Measurements from ENCODE around the gene KDM1B. TPM values are rescaled to one million over a fixed set of nuclear protein-coding genes. Genes with fewer than 3 reads are reported as not detected.

KDM1B gene
- total and polyA plus RNA-seq, 2 donors (not counting 3 experiments of a cell fraction or from before 2014, with no cell fraction given), result 3.0 to 10.8 TPM

DNA sequence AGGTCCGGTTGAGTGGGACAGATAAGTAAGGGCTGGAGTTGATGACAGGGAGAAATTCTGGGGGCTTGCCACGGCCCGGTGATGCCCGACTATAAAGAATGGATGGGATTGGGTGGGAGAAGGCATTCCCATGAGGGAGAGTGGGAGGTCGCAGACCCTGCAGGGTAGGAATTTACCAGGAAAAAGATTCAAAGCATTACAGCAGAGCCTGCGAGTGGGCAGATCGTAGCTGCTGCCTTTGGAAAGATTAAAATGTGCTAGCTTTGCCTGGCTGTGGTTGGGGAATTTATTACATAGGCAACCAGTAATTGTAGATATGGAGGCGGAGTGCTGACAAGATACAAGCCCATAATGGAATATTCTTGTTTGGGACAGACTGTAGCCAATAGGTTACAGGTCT lies 49.5 kb downstream of the KDM1B start:
- Histone ChIP-seq H4K20me1 (replicated peaks; ENCODE audit: control insufficient read depth, extremely low read depth, insufficient read depth, low read length) (no peaks in the 10 kb centered on the region), H3K4me3 (replicated peaks in 1 of 3; ENCODE audit: insufficient read depth in 1 of 3, low read depth in 1 of 3, low read length in 3 of 3) (no peak overlapping the region), H3K79me2 (ENCODE audit: control insufficient read depth, insufficient read depth, low read length) (no peaks in the 10 kb centered on the region), H2AFZ (ENCODE audit: low read depth, low read length) (no peak overlapping the region), H3K27me3 (ENCODE audit: control insufficient read depth in 2 of 2, insufficient read depth in 2 of 2, low read length in 2 of 2) (no peaks in the 10 kb centered on the region), H3K27ac (ENCODE audit: insufficient read depth, low read depth, low read length) (no peak overlapping the region), H3K4me2 (ENCODE audit: insufficient read depth, low read length) (no peak overlapping the region), H3K9me3 (replicated peaks; ENCODE audit: control insufficient read depth, insufficient read depth, low read length) (no peaks in the 10 kb centered on the region), H3K36me3 (ENCODE audit: control insufficient read depth in 2 of 2, extremely low read depth in 1 of 2, insufficient read depth in 2 of 2, low read length in 2 of 2) (no peaks in the 10 kb centered on the region), H3K4me1 (ENCODE audit: control insufficient read depth, extremely low read depth, insufficient read depth, low read length) (no peaks in the 10 kb centered on the region), H3K9me1 (replicated peaks; ENCODE audit: control insufficient read depth, extremely low read depth, insufficient read depth, low read length) (no peaks in the 10 kb centered on the region), H3K9ac (replicated peaks; ENCODE audit: extremely low read depth, insufficient read depth, low read length) (no peak overlapping the region)
- BruUV-seq (replicated peaks), result no TSS peak
- DNase-seq (ENCODE audit: low read depth, low spot score) (no peak), FAIRE-seq (no peak)
- ChIA-PET POLR2A (no interaction called here), CTCF (interaction anchor here (0.9 kb wide), 1 partner anchor 63 kb away, joined by 3 read pairs; no protein-coding TSS in a partner anchor)
- no peak for TF ChIP-seq POLR2AphosphoS5 (IDR thresholded peaks at IDR 0.05; ENCODE audit: insufficient read depth, low read depth, low read length)
- no peak for TF ChIP-seq MYC (IDR thresholded peaks at IDR 0.05; ENCODE audit: low read depth, low read length)
- intact Hi-C loops (cut with micrococcal nuclease) (no loop called here), dilution Hi-C loops (cut with MboI; ENCODE audit: extremely low pct_ligation_motif_present, low sequenced_read_pairs) (no loop called here)

- intact Hi-C loops (cut with micrococcal nuclease) (no loop called here), dilution Hi-C loops (cut with MboI; ENCODE audit: extremely low pct_ligation_motif_present, low sequenced_read_pairs) (no loop called here)
- Histone ChIP-seq H3K79me2 (ENCODE audit: control insufficient read depth, insufficient read depth, low read length) (no peaks in the 10 kb centered on the region), H3K9ac (replicated peaks; ENCODE audit: extremely low read depth, insufficient read depth, low read length) (no peak overlapping the region), H4K20me1 (replicated peaks; ENCODE audit: control insufficient read depth, extremely low read depth, insufficient read depth, low read length) (no peaks in the 10 kb centered on the region), H2AFZ (ENCODE audit: low read depth, low read length) (no peak overlapping the region), H3K4me2 (ENCODE audit: insufficient read depth, low read length) (no peak overlapping the region), H3K27me3 (ENCODE audit: control insufficient read depth in 2 of 2, insufficient read depth in 2 of 2, low read length in 2 of 2) (no peaks in the 10 kb centered on the region), H3K4me1 (ENCODE audit: control insufficient read depth, extremely low read depth, insufficient read depth, low read length) (no peaks in the 10 kb centered on the region), H3K27ac (ENCODE audit: insufficient read depth, low read depth, low read length) (no peak overlapping the region), H3K9me1 (replicated peaks; ENCODE audit: control insufficient read depth, extremely low read depth, insufficient read depth, low read length) (no peaks in the 10 kb centered on the region), H3K4me3 (replicated peaks in 1 of 3; ENCODE audit: insufficient read depth in 1 of 3, low read depth in 1 of 3, low read length in 3 of 3) (no peak overlapping the region), H3K9me3 (replicated peaks; ENCODE audit: control insufficient read depth, insufficient read depth, low read length) (no peaks in the 10 kb centered on the region), H3K36me3 (ENCODE audit: control insufficient read depth in 2 of 2, extremely low read depth in 1 of 2, insufficient read depth in 2 of 2, low read length in 2 of 2) (no peaks in the 10 kb centered on the region)
- ChIA-PET POLR2A (no interaction called here), CTCF (no interaction called here)
- BruUV-seq (replicated peaks), result no TSS peak
- TF ChIP-seq, protein P1, sequence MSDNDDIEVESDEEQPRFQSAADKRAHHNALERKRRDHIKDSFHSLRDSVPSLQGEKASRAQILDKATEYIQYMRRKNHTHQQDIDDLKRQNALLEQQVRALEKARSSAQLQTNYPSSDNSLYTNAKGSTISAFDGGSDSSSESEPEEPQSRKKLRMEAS (IDR thresholded peaks at IDR 0.05; ENCODE audit: insufficient read depth, insufficient read length), result no peak
- no peak for FAIRE-seq
- DNase-seq (ENCODE audit: low read depth, low spot score), result no peak
Measured at GRCh38 chr6:18206591-18206990, 51.4 kb downstream of the KDM1B start.
